H54 (cell line): Measurements from ENCODE around the gene MPIG6B.
A peak's percentile ranks its signal among the peaks of the same experiment; 100 is the strongest.

Experiments
- DNase-seq: peaks from one replicate; pipeline ENCODE4 v3.0.0; 2011; ENCODE audit warnings: low spot score, mixed read lengths; ENCODE audit not compliant: insufficient read length
- FAIRE-seq: peaks from 3 replicates; lab custom pipeline; 2011; peaks lifted over from hg19 to GRCh38; lab: Jason Lieb, UNC
- POLR2A ChIP-seq: IDR thresholded peaks from 2 replicates; pipeline ENCODE4 v1.6.1; 2011; ENCODE audit warnings: low read depth, mild to moderate bottlenecking, low read length

Gene MPIG6B

GRCh38 chr6:31734821-31735406, 11.7 kb downstream of the MPIG6B start:
- FAIRE-seq = no peak

GRCh38 chr6:31736021-31736767, 13.0 kb downstream of the MPIG6B start, which contains the start of gene CLIC1:
TSS of gene CLIC1 (minus strand) at chr6:31736530. CDS start at chr6:31736300, 230 bp downstream.
- DNase-seq = peak; percentile 75
- FAIRE-seq = no peak
- TF ChIP-seq POLR2A = peak; percentile 88

More at GRCh38 chr6:31734821-31735406, 11.7 kb downstream of the MPIG6B start:
- peak; percentile 69 for DNase-seq
- TF ChIP-seq POLR2A = peak; percentile 53; the same call in 1 of the 2 replicates

GRCh38 chr6:31736768-31737314, 13.7 kb downstream of the MPIG6B start:
- DNase-seq = no peak
- no peak for TF ChIP-seq POLR2A
- no peak for FAIRE-seq

GRCh38 chr6:31737315-31737990, 14.3 kb downstream of the MPIG6B start:
- TF ChIP-seq POLR2A = no peak
- FAIRE-seq (no peak), DNase-seq (no peak)

- peak; percentile 71 for DNase-seq
- TF ChIP-seq POLR2A = peak; percentile 34; the same call in 1 of the 2 replicates
- FAIRE-seq = peak; percentile 36
These were observed 15.1 kb downstream of the MPIG6B start for GRCh38 chr6:31737991-31738979.

- FAIRE-seq = peak; percentile 72
- TF ChIP-seq POLR2A = peak; percentile 49
These were observed 16.6 kb downstream of the MPIG6B start, which contains the start of gene MSH5 for GRCh38 chr6:31739639-31740396. TSS of gene MSH5 (plus strand) at chr6:31740005. CDS start at chr6:31740467, 462 bp downstream.

GRCh38 chr6:31740397-31741223, 17.4 kb downstream of the MPIG6B start:
- DNase-seq (no peak), FAIRE-seq (no peak)
- TF ChIP-seq POLR2A = peak; percentile 13; the same call in 1 of the 2 replicates

More at GRCh38 chr6:31739639-31740396, 16.6 kb downstream of the MPIG6B start, which contains the start of gene MSH5:
- peak; percentile 90 for DNase-seq

- DNase-seq (no peak), FAIRE-seq (no peak)
- TF ChIP-seq POLR2A = no peak
These were observed 18.6 kb downstream of the MPIG6B start for GRCh38 chr6:31741815-31742214.

GRCh38 chr6:31742894-31743293, 19.7 kb downstream of the MPIG6B start:
- no peak for TF ChIP-seq POLR2A
- FAIRE-seq (no peak), DNase-seq (no peak)

GRCh38 chr6:31744422-31744821, 21.2 kb downstream of the MPIG6B start:
- no peak for FAIRE-seq
- no peak for DNase-seq
- TF ChIP-seq POLR2A = no peak
